Panc1 (cell line): ENCODE data around the gene PRM2. TPM values are rescaled to one million over a fixed set of nuclear protein-coding genes. Genes with fewer than 3 reads are reported as not detected.

Experiments
- ATAC-seq: fragments of 200-7000 bp; cut with Tn5 transposase; 2 replicates; pipeline ENCODE4 v1.9.1; 2020; ENCODE audit warnings: mild to moderate bottlenecking, moderate library complexity
- BruUV-seq: library from RNA; stranded (reverse); fragments of 400-500 nt; replicated peaks from 2 replicates; lab custom pipeline; 2021; lab: Mats Ljungman, UMichigan
- CTCF ChIA-PET: fragments of 300-600 bp; sonication (Branson Sonifier 250); formaldehyde crosslinking; loops from one replicate; lab custom pipeline; 2022; ENCODE audit warnings: antibody characterized with exemption; lab: Charles Lee
- POLR2A ChIA-PET: fragments of 300-600 bp; sonication (Branson Sonifier 250); formaldehyde crosslinking; loops from one replicate; lab custom pipeline; 2022; ENCODE audit warnings: antibody characterized with exemption; lab: Charles Lee
- DNase-seq: peaks from one replicate; pipeline ENCODE4 v3.0.0-alpha.2; 2010; ENCODE audit warnings: low read depth, low spot score
- H3K27ac ChIP-seq: 2 replicates; pipeline ENCODE4 v1.5.1; 2011; ENCODE audit warnings: mild to moderate bottlenecking, low read length, inconsistent platforms
- H3K27me3 ChIP-seq: fragments of 200-500 bp; sonication (Bioruptor generic); 2 replicates; pipeline ENCODE4 v1.6.0; 2014; ENCODE audit warnings: low read length, inconsistent platforms; ENCODE audit not compliant: control insufficient read depth, insufficient read depth
- H3K36me3 ChIP-seq: fragments of 200-500 bp; sonication (Bioruptor generic); 2 replicates; pipeline ENCODE4 v1.5.1; 2014; ENCODE audit warnings: inconsistent platforms, mild to moderate bottlenecking, low read length, moderate library complexity; ENCODE audit not compliant: control insufficient read depth, insufficient read depth
- H3K4me1 ChIP-seq: 2 replicates; pipeline ENCODE4 v1.5.1; 2011; ENCODE audit warnings: inconsistent platforms, mild to moderate bottlenecking, low read length, moderate library complexity; ENCODE audit not compliant: control insufficient read depth, insufficient read depth
- H3K4me3 ChIP-seq, 2 experiments: 2 replicates each; pipeline ENCODE4 v1.5.1; 2011 to 2012; ENCODE audit warnings: low read depth in 2 of 2, low read length in 2 of 2, mild to moderate bottlenecking in 2 of 2, inconsistent platforms in 1 of 2, moderate library complexity in 1 of 2
- H3K9me3 ChIP-seq: fragments of 200-500 bp; sonication (Bioruptor generic); 2 replicates; pipeline ENCODE4 v1.5.1; 2014; ENCODE audit warnings: low read depth, mild to moderate bottlenecking, inconsistent platforms, low read length, moderate library complexity; ENCODE audit not compliant: control insufficient read depth, insufficient read depth
- CTCF ChIP-seq: fragments of 450-650 bp; IDR thresholded peaks from 2 replicates; pipeline ENCODE4 v1.5.1; 2017; ENCODE audit warnings: mild to moderate bottlenecking
- POLR2AphosphoS5 ChIP-seq: IDR thresholded peaks from 2 replicates; pipeline ENCODE4 v1.6.1; 2012; ENCODE audit warnings: mild to moderate bottlenecking, low read depth, low read length, moderate library complexity
- SIN3A ChIP-seq: IDR thresholded peaks from 2 replicates; pipeline ENCODE4 v1.6.1; 2012; ENCODE audit warnings: low read depth, mild to moderate bottlenecking, low read length, moderate library complexity, borderline replicate concordance; ENCODE audit not compliant: insufficient read depth
- TCF7L2 ChIP-seq: IDR thresholded peaks from 2 replicates; pipeline ENCODE4 v1.6.1; 2011; ENCODE audit warnings: mild to moderate bottlenecking, low read depth, low read length, inconsistent platforms
- in situ Hi-C: cut with HindIII; loops from 2 replicates; pipeline ENCODE4 v1.10.0; 2016; ENCODE audit warnings: low sequenced_read_pairs, low pct_unique_long_range_greater_than_20kb
- intact Hi-C: fragments of 100-400 bp; cut with micrococcal nuclease; formaldehyde crosslinking; loops from one replicate; pipeline ENCODE4 v1.10.0; 2022; ENCODE audit not compliant: unreplicated experiment
- total RNA-seq: library from RNA; stranded (reverse); gene quantifications from one replicate; pipeline ENCODE4 v1.2.1, GENCODE V29; 2021; ENCODE audit not compliant: unreplicated experiment
- TF ChIP-seq, protein P1 (sequence below), 2 experiments: IDR thresholded peaks; 2 replicates each; pipeline ENCODE4 v1.6.1; 2011 to 2012; ENCODE audit warnings: low read depth in 2 of 2, control low read depth in 1 of 2, low read length in 1 of 2, mild to moderate bottlenecking in 1 of 2, moderate library complexity in 1 of 2; ENCODE audit not compliant: insufficient read depth in 1 of 2

Gene PRM2
- total RNA-seq, 1 experiment from 2014 or later, result not detected

- TF ChIP-seq, protein P1, sequence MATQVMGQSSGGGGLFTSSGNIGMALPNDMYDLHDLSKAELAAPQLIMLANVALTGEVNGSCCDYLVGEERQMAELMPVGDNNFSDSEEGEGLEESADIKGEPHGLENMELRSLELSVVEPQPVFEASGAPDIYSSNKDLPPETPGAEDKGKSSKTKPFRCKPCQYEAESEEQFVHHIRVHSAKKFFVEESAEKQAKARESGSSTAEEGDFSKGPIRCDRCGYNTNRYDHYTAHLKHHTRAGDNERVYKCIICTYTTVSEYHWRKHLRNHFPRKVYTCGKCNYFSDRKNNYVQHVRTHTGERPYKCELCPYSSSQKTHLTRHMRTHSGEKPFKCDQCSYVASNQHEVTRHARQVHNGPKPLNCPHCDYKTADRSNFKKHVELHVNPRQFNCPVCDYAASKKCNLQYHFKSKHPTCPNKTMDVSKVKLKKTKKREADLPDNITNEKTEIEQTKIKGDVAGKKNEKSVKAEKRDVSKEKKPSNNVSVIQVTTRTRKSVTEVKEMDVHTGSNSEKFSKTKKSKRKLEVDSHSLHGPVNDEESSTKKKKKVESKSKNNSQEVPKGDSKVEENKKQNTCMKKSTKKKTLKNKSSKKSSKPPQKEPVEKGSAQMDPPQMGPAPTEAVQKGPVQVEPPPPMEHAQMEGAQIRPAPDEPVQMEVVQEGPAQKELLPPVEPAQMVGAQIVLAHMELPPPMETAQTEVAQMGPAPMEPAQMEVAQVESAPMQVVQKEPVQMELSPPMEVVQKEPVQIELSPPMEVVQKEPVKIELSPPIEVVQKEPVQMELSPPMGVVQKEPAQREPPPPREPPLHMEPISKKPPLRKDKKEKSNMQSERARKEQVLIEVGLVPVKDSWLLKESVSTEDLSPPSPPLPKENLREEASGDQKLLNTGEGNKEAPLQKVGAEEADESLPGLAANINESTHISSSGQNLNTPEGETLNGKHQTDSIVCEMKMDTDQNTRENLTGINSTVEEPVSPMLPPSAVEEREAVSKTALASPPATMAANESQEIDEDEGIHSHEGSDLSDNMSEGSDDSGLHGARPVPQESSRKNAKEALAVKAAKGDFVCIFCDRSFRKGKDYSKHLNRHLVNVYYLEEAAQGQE (IDR thresholded peaks at IDR 0.05; ENCODE audit: insufficient read depth in 1 of 2, low read depth in 2 of 2, low read length in 1 of 2), result no peak
Measured at GRCh38 chr16:11232302-11232851, 43.9 kb downstream of the PRM2 start (continued).

DNA sequence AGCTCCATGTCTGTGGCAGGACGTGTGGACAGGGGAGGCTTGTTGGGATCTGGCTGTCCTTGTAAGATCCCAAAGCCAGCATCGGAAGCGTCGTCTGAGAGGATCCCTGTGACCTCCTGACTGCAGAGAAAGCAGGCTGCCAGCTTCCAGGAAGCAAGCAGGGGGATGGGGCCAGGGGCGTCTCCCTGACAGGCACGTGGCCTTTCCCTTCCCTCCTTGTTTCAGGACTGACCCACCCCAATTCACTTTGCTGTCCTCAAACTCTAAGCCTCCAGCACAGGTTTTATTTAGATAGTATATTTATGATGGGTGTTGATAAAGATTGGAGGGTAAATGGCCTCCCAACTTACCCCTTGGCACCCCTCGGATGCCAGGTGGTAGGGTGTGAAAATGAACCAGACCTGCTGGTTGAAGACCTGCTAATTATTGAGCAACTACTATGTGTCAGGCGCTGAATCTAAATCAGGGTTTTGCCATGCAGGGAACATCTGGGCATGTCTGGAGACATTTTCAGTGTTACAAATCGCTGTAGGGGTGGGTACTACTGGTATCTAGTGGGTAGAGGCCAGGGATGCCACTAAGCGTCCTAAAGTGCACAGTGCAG lies 44.8 kb downstream of the PRM2 start:
- ATAC-seq, result no peak
- ChIA-PET CTCF (no interaction called here), POLR2A (no interaction called here)
- no TSS peak for BruUV-seq
- Histone ChIP-seq H3K4me3 (no peak overlapping the region), H3K4me1 (no peaks in the 10 kb centered on the region), H3K9me3 (no peaks in the 10 kb centered on the region), H3K36me3 (no peaks in the 10 kb centered on the region), H3K27ac (no peak overlapping the region), H3K27me3 (no peaks in the 10 kb centered on the region)
- intact Hi-C loops, result no loop called here
- in situ Hi-C loops, result no loop called here
- no peak for DNase-seq
- TF ChIP-seq SIN3A (no peak), TCF7L2 (no peak), CTCF (no peak)
- TF ChIP-seq, protein P1 (IDR thresholded peaks at IDR 0.05; ENCODE audit: insufficient read depth in 1 of 2, low read depth in 2 of 2, low read length in 1 of 2), result no peak

DNA sequence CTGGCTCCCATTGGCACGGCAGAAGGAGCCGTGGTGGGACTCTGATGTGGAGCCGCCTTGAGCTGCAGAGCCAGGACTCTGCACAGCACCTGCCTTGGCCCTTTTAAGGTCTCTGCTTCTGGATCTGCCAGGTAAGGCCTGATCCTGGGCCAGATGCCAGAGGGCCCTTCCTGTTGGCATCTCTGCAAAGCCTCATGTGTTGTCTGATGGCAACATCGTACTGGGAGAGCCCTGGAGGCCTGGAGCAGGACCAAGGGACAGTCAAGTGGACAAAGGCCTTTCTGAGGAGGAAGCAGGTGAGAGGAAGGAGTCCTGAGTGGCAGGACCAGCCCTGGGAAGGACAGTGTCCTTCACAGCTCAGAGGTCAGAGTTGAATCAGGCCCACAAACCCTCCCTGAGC lies 46.4 kb downstream of the PRM2 start:
- no peaks in the 10 kb centered on the region for H3K9me3 ChIP-seq
- TF ChIP-seq TCF7L2 (no peak), CTCF (no peak), POLR2AphosphoS5 (no peak), SIN3A (no peak)
- TF ChIP-seq, protein P1 (IDR thresholded peaks at IDR 0.05; ENCODE audit: insufficient read depth in 1 of 2, low read depth in 2 of 2, low read length in 1 of 2), result no peak
- DNase-seq (no peak), ATAC-seq (no peak)
- no peaks in the 10 kb centered on the region for H3K36me3 ChIP-seq
- H3K27ac ChIP-seq, result no peak overlapping the region
- in situ Hi-C loops (no loop called here), intact Hi-C loops (no loop called here)
- ChIA-PET POLR2A (no interaction called here), CTCF (no interaction called here)
- no peaks in the 10 kb centered on the region for H3K4me1 ChIP-seq
- no TSS peak for BruUV-seq
- no peak overlapping the region for H3K4me3 ChIP-seq
- no peaks in the 10 kb centered on the region for H3K27me3 ChIP-seq
